ENCODE measurements around the gene HPCAL4.

Gene HPCAL4

GRCh38 chr1:39646232-39647081 is 44.8 kb downstream of the HPCAL4 start:
- no peak for DNase-seq

GRCh38 chr1:39645411-39646043 is 45.7 kb downstream of the HPCAL4 start:
- no peak for DNase-seq

- DNase-seq, result no peak
These were observed 47.5 kb downstream of the HPCAL4 start for GRCh38 chr1:39643705-39644104.

- no peak for DNase-seq
These were observed 48.4 kb downstream of the HPCAL4 start for GRCh38 chr1:39642796-39643195.

- no peak for DNase-seq
These were observed 50.4 kb downstream of the HPCAL4 start for GRCh38 chr1:39640861-39641260.

GRCh38 chr1:39639305-39640130 is 51.7 kb downstream of the HPCAL4 start, which contains the start of gene HEYL:
Gene HEYL, minus strand, starts transcription at chr1:39639643. Its CDS starts 18 bp downstream, at chr1:39639625.
- DNase-seq, result peak; percentile 82

- no peak for DNase-seq
These were observed 52.3 kb downstream of the HPCAL4 start for GRCh38 chr1:39638965-39639304.

- DNase-seq, result no peak
These were observed 53.9 kb downstream of the HPCAL4 start for GRCh38 chr1:39637361-39637760.

- DNase-seq, result no peak
These were observed 55.4 kb downstream of the HPCAL4 start for GRCh38 chr1:39635871-39636210.

GRCh38 chr1:39635205-39635870 is 55.9 kb downstream of the HPCAL4 start:
- no peak for DNase-seq

- DNase-seq, result no peak
These were observed 57.8 kb downstream of the HPCAL4 start for GRCh38 chr1:39633422-39633821.

- no peak for DNase-seq
These were observed 58.4 kb downstream of the HPCAL4 start for GRCh38 chr1:39632682-39633417.

GRCh38 chr1:39632323-39632681 is 58.9 kb downstream of the HPCAL4 start:
- DNase-seq, result no peak

GRCh38 chr1:39631361-39632322 is 59.6 kb downstream of the HPCAL4 start:
- DNase-seq, result no peak

- no peak for DNase-seq
These were observed 62.4 kb downstream of the HPCAL4 start for GRCh38 chr1:39628807-39629350.

All from NCI-H1105 (cell line).